Activated CD4-positive, alpha-beta memory T cell treated with anti-CD3 and anti-CD28 coated beads for 36 hours (primary cell): ENCODE data around the gene GUCA2A. TPM values are rescaled to one million over a fixed set of nuclear protein-coding genes. Genes with fewer than 3 reads are reported as not detected.

Experiments
- CTCF ChIA-PET: fragments of 350-600 bp; sonication (Branson Sonifier 250); formaldehyde crosslinking; loops from one replicate; lab custom pipeline; 2021; ENCODE audit warnings: antibody characterized with exemption, inconsistent platforms; lab: Charles Lee
- POLR2A ChIA-PET: fragments of 350-600 bp; sonication (Branson Sonifier 250); formaldehyde crosslinking; loops from one replicate; lab custom pipeline; 2021; ENCODE audit warnings: antibody characterized with exemption; lab: Charles Lee
- DNase-seq: peaks from one replicate; pipeline ENCODE4 v3.0.0-alpha.2; 2020
- H3K27ac Mint-ChIP-seq: one replicate; pipeline ENCODE4 v1.8.0; 2021; ENCODE audit warnings: mixed read lengths
- H3K27me3 Mint-ChIP-seq: one replicate; pipeline ENCODE4 v1.8.0; 2021; ENCODE audit warnings: mixed read lengths
- H3K36me3 Mint-ChIP-seq: one replicate; pipeline ENCODE4 v1.8.0; 2021; ENCODE audit warnings: mixed read lengths
- H3K4me1 Mint-ChIP-seq: one replicate; pipeline ENCODE4 v1.8.0; 2021; ENCODE audit warnings: low read depth, mixed read lengths
- H3K4me3 Mint-ChIP-seq: one replicate; pipeline ENCODE4 v1.8.0; 2021; ENCODE audit warnings: mild to moderate bottlenecking, mixed read lengths
- H3K9me3 Mint-ChIP-seq: one replicate; pipeline ENCODE4 v1.8.0; 2021; ENCODE audit warnings: mixed read lengths
- intact Hi-C: fragments of 100-400 bp; cut with micrococcal nuclease; formaldehyde crosslinking; loops from one replicate; pipeline ENCODE4 v1.15.1; 2023
- total RNA-seq, 2 experiments: library from RNA; stranded (reverse); gene quantifications; one replicate each; pipeline ENCODE4 v1.2.3, GENCODE V29; 2021

Gene GUCA2A
- total RNA-seq, 2 experiments from 2014 or later, result not detected

- POLR2A ChIA-PET, result no interaction called here
- Mint-ChIP-seq H3K4me1 (peaks cover 5% of the 10 kb centered on the region), H3K27ac (no peak overlapping the region), H3K9me3 (no peaks in the 10 kb centered on the region), H3K36me3 (no peaks in the 10 kb centered on the region), H3K27me3 (peaks cover 4% of the 10 kb centered on the region), H3K4me3 (no peak overlapping the region)
- intact Hi-C loops, result no loop called here
- CTCF ChIA-PET, result no interaction called here
- no peak for DNase-seq
Observed at GRCh38 chr1:42139444-42139843, 25.1 kb downstream of the GUCA2A start.

DNA sequence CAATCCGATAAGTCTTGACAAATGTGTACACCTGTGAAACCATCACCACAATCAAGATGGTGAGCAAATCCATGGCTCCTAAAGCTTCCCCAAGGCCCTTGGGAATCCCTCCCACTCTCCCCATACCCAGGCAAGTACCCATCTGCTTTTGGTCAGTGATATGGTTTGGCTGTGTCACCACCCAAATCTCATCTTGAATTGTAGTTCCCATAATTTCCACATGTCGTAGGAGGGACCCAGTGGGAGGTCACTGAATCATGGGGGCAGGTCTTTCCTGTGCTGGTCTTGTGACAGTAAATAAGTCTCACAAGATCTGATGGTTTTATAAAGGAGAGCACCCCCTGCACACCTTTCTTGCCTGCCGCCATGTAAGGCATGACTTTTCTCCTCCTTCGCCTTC, 26.0 kb downstream of the GUCA2A start:
- H3K27me3 Mint-ChIP-seq, result peaks cover 4% of the 10 kb centered on the region
- POLR2A ChIA-PET, result no interaction called here
- intact Hi-C loops, result no loop called here

DNA sequence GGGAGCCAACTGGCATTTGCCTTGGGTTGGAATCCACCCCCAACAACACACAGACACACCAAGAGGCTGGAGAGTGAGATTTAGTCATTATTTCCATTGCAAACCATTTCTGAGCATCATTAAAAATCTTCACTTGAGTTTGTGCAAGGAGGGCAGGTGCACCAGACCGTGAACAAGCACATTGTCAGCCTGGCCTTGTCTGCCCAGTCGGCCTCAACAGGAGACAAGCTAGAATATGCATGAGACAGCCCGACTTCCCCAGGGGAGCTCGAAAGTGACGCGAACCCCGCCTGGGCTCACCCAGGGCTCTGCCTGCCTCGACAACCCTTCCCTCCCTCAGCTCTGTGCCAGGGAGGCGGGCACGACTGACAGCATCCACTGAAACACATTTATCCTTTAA, 26.8 kb downstream of the GUCA2A start:
- DNase-seq, result no peak
- no peak overlapping the region for H3K27ac Mint-ChIP-seq
- H3K36me3 Mint-ChIP-seq, result no peaks in the 10 kb centered on the region
- ChIA-PET CTCF (interaction anchor here (1.6 kb wide), 1 partner anchor 10 kb away, joined by 5 read pairs; no protein-coding TSS in a partner anchor), POLR2A (no interaction called here)
- H3K4me1 Mint-ChIP-seq, result no peaks in the 10 kb centered on the region
- intact Hi-C loops, result no loop called here
- no peaks in the 10 kb centered on the region for H3K9me3 Mint-ChIP-seq
- H3K27me3 Mint-ChIP-seq, result peaks cover 4% of the 10 kb centered on the region
- no peak overlapping the region for H3K4me3 Mint-ChIP-seq

More for the DNA sequence above, 26.0 kb downstream of the GUCA2A start:
- CTCF ChIA-PET, result interaction anchor here (1.6 kb wide), 1 partner anchor 9 kb away, joined by 5 read pairs; no protein-coding TSS in a partner anchor
- no peak overlapping the region for H3K4me3 Mint-ChIP-seq
- no peaks in the 10 kb centered on the region for H3K36me3 Mint-ChIP-seq
- H3K4me1 Mint-ChIP-seq, result peaks cover 5% of the 10 kb centered on the region
- H3K27ac Mint-ChIP-seq, result no peak overlapping the region
- no peak for DNase-seq
- H3K9me3 Mint-ChIP-seq, result no peaks in the 10 kb centered on the region

GRCh38 chr1:42136466-42136865, 28.1 kb downstream of the GUCA2A start:
- Mint-ChIP-seq H3K27me3 (peaks cover 4% of the 10 kb centered on the region), H3K9me3 (no peaks in the 10 kb centered on the region), H3K36me3 (no peaks in the 10 kb centered on the region), H3K4me1 (no peaks in the 10 kb centered on the region), H3K4me3 (no peak overlapping the region), H3K27ac (no peak overlapping the region)
- CTCF ChIA-PET, result no interaction called here
- intact Hi-C loops, result no loop called here
- POLR2A ChIA-PET, result no interaction called here
- DNase-seq, result no peak

DNA sequence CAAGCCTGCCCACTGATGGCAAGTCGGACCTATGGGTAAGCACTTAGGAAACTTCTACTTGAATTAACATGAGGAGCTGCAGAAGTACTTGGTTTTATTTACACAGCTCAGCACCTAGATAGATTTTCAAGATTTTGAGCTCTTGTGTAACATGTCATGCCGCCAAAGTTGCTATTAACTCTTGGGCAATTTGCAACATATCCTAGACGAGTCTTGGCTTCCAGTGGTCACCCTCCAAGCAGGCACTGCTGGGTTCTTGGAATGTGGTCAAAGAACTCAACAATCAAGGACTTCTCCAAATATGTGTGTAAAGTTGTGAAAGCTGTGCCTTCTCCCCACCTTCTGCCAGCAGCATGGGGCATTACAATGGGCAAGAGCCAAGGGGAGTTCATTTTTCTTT, 29.1 kb downstream of the GUCA2A start:
- H3K27me3 Mint-ChIP-seq, result peaks cover 4% of the 10 kb centered on the region
- no peaks in the 10 kb centered on the region for H3K36me3 Mint-ChIP-seq
- H3K4me3 Mint-ChIP-seq, result no peak overlapping the region
- intact Hi-C loops, result no loop called here
- ChIA-PET POLR2A (no interaction called here), CTCF (no interaction called here)
- H3K4me1 Mint-ChIP-seq, result no peaks in the 10 kb centered on the region
- no peaks in the 10 kb centered on the region for H3K9me3 Mint-ChIP-seq
- DNase-seq, result no peak
- no peak overlapping the region for H3K27ac Mint-ChIP-seq

GRCh38 chr1:42133809-42134526, 30.6 kb downstream of the GUCA2A start:
- intact Hi-C loops, result no loop called here
- H3K36me3 Mint-ChIP-seq, result no peaks in the 10 kb centered on the region
- no peaks in the 10 kb centered on the region for H3K9me3 Mint-ChIP-seq
- no peak for DNase-seq
- no peak overlapping the region for H3K4me3 Mint-ChIP-seq
- ChIA-PET POLR2A (no interaction called here), CTCF (no interaction called here)
- no peak overlapping the region for H3K27ac Mint-ChIP-seq
- no peaks in the 10 kb centered on the region for H3K4me1 Mint-ChIP-seq
- H3K27me3 Mint-ChIP-seq, result peaks cover 6% of the 10 kb centered on the region

DNA sequence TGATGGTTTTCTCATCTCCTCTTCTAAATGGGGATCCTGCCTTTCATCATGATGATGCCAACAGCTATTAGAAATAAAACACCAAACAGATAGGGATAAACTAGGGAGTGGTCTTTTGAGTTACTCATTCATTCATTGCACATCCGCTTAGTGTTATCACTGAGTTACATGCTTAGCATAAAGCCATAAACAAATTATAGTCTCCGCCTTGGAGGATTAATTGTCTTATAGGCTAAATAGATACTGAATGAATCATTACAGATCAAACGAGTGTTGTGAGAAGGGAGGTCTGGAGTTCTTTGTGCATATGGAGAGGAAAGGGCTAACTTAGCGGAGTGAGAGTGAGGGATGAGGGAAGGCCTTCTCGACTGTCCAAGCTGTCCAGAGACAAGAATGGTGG, 31.2 kb downstream of the GUCA2A start:
- Mint-ChIP-seq H3K9me3 (no peaks in the 10 kb centered on the region), H3K4me3 (no peak overlapping the region), H3K27ac (no peak overlapping the region), H3K4me1 (no peaks in the 10 kb centered on the region), H3K27me3 (peaks cover 3% of the 10 kb centered on the region), H3K36me3 (no peaks in the 10 kb centered on the region)
- intact Hi-C loops, result no loop called here
- ChIA-PET POLR2A (no interaction called here), CTCF (no interaction called here)
- no peak for DNase-seq

- no peaks in the 10 kb centered on the region for H3K36me3 Mint-ChIP-seq
- ChIA-PET CTCF (no interaction called here), POLR2A (no interaction called here)
- no peak overlapping the region for H3K4me3 Mint-ChIP-seq
- no peak for DNase-seq
- H3K27me3 Mint-ChIP-seq, result peaks cover 2% of the 10 kb centered on the region
- no peaks in the 10 kb centered on the region for H3K9me3 Mint-ChIP-seq
- intact Hi-C loops, result no loop called here
- no peaks in the 10 kb centered on the region for H3K4me1 Mint-ChIP-seq
- no peak overlapping the region for H3K27ac Mint-ChIP-seq
Observed at GRCh38 chr1:42130061-42130660, 34.4 kb downstream of the GUCA2A start.

DNA sequence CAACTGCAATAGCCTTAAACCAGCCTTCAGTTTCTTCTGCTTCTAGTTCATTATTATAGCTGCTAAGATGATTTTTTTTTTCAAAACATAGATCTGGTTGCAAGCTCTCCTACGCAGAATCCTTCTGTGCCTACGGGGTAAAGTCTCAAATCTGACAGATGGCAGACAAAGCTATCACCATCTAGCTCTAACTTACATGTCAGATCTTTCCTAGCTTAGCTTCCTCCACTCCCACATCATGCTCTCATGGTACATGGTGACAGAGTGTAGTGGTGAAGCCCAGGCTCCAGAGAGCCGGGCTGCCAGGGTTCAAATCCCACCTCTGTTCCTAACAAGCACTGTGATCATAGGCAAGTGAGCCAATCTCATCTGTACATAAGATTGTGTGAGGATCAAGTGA, 35.6 kb downstream of the GUCA2A start:
- no peak overlapping the region for H3K4me3 Mint-ChIP-seq
- H3K27me3 Mint-ChIP-seq, result peaks cover 2% of the 10 kb centered on the region
- H3K4me1 Mint-ChIP-seq, result no peaks in the 10 kb centered on the region
- CTCF ChIA-PET, result no interaction called here
- intact Hi-C loops, result no loop called here
- H3K9me3 Mint-ChIP-seq, result no peaks in the 10 kb centered on the region
- no peak for DNase-seq
- POLR2A ChIA-PET, result no interaction called here
- H3K36me3 Mint-ChIP-seq, result no peaks in the 10 kb centered on the region
- H3K27ac Mint-ChIP-seq, result no peak overlapping the region

- no peaks in the 10 kb centered on the region for H3K36me3 Mint-ChIP-seq
- no peak overlapping the region for H3K27ac Mint-ChIP-seq
- no peak for DNase-seq
- POLR2A ChIA-PET, result no interaction called here
- intact Hi-C loops, result no loop called here
- H3K9me3 Mint-ChIP-seq, result no peaks in the 10 kb centered on the region
- no peaks in the 10 kb centered on the region for H3K4me1 Mint-ChIP-seq
- CTCF ChIA-PET, result no interaction called here
- H3K4me3 Mint-ChIP-seq, result no peak overlapping the region
- H3K27me3 Mint-ChIP-seq, result peaks cover 2% of the 10 kb centered on the region
Observed at GRCh38 chr1:42128499-42128898, 36.0 kb downstream of the GUCA2A start.

GRCh38 chr1:42127767-42128166, 36.8 kb downstream of the GUCA2A start:
- CTCF ChIA-PET, result no interaction called here
- H3K4me3 Mint-ChIP-seq, result no peak overlapping the region
- H3K36me3 Mint-ChIP-seq, result no peaks in the 10 kb centered on the region
- no peaks in the 10 kb centered on the region for H3K9me3 Mint-ChIP-seq
- POLR2A ChIA-PET, result no interaction called here
- DNase-seq, result no peak
- no peaks in the 10 kb centered on the region for H3K4me1 Mint-ChIP-seq
- H3K27ac Mint-ChIP-seq, result no peak overlapping the region
- H3K27me3 Mint-ChIP-seq, result peaks cover 2% of the 10 kb centered on the region
- intact Hi-C loops, result no loop called here

- no peak overlapping the region for H3K4me3 Mint-ChIP-seq
- POLR2A ChIA-PET, result no interaction called here
- peaks cover 2% of the 10 kb centered on the region for H3K9me3 Mint-ChIP-seq
- CTCF ChIA-PET, result no interaction called here
- intact Hi-C loops, result no loop called here
- no peaks in the 10 kb centered on the region for H3K4me1 Mint-ChIP-seq
- no peak overlapping the region for H3K27ac Mint-ChIP-seq
- peaks cover 2% of the 10 kb centered on the region for H3K27me3 Mint-ChIP-seq
- DNase-seq, result no peak
- H3K36me3 Mint-ChIP-seq, result no peaks in the 10 kb centered on the region
Observed at GRCh38 chr1:42125552-42125951, 39.0 kb downstream of the GUCA2A start.

DNA sequence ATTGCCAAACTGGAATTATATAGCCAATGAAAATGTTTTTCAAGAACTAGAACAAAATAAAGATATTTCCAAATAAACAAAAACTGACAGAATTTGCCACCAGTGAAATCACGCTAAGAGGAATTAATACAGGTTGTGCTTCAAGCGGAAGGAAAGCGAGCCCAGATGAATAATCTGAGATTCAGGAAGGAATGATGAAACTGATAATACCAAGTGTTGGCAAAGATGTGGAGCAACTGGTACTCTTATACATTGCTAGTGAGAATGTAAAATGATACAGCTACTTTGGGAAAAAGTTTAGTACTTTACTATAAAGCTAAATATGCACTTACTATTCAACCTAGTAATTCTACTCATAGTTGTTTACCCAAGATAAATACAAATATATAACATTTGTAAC, 42.1 kb downstream of the GUCA2A start:
- CTCF ChIA-PET, result no interaction called here
- intact Hi-C loops, result no loop called here
- no peaks in the 10 kb centered on the region for H3K36me3 Mint-ChIP-seq
- H3K4me3 Mint-ChIP-seq, result no peak overlapping the region
- DNase-seq, result no peak
- no peaks in the 10 kb centered on the region for H3K4me1 Mint-ChIP-seq
- peaks cover 2% of the 10 kb centered on the region for H3K9me3 Mint-ChIP-seq
- no peak overlapping the region for H3K27ac Mint-ChIP-seq
- POLR2A ChIA-PET, result no interaction called here
- H3K27me3 Mint-ChIP-seq, result peaks cover 2% of the 10 kb centered on the region
